ENCODE measurements around the gene UCHL1.

The UCHL1 gene

DNA sequence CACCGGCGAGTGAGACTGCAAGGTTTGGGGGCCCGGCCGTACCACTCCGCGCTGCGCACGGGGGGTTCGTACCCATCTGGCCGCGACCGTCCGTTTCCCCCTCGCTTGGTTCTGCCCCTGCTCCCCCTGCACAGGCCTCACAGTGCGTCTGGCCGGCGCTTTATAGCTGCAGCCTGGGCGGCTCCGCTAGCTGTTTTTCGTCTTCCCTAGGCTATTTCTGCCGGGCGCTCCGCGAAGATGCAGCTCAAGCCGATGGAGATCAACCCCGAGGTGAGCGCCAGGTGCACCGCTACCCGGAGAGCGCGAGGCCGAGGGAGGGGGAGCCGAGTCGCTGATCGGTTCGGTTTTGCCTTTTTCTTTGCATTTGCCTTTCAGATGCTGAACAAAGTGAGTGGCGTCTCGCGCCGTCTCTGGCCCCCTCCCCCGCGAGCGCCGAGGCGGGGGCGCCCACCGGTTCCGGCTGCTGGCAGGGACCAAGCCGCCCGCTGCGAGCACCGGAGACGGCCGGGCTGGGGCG, at the start of gene UCHL1:
TSS of gene UCHL1 (plus strand) at position 189 of the 517 bp plus-strand sequence. CDS start at position 238, 49 bp downstream.
- no peak for DNase-seq (ENCODE audit: insufficient read length, low spot score)
- FAIRE-seq, result no peak

GRCh38 chr4:41207291-41207831, 49.4 kb upstream of the UCHL1 start:
- no peak for FAIRE-seq
- DNase-seq (ENCODE audit: insufficient read length, low spot score), result no peak

DNA sequence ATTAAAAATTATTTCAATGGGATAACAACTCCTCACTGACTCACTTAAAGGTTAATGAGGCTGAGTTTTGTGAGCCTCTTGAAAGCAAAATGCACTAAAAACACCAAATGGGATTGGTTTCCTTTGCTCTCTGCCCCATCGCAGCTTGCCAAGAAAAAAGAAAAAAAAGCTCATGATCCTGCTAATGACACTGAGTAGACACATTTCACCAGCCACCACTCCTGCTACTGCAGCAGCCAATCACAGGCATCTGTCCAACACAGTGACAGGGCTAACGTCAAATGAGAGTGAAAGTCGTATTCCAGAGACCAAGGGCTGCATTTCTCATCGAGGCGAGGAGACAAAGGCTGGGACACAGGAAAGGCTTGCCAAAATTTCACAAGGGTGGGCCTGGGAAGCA, 47.5 kb upstream of the UCHL1 start:
- DNase-seq (ENCODE audit: insufficient read length, low spot score) (no peak), FAIRE-seq (no peak)

DNA sequence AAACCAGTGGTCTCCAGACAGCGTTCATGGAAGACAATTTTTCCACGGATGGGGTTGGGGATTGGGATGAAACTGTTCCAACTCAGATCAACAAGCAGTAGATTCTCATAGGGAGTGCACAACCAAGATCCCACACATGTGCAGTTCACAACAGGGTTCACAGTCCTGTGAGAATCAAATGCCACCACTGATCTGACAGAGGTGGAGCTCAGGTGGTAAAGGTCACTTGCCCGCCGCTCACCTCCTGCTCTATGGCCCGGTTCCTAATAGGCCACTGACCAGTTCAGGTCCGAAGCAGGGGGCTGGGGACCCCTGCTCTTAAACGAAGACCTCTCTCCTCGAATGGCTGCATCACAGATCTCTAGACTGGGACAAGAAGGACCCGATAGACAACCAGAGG, 46.8 kb upstream of the UCHL1 start:
- FAIRE-seq (no peak), DNase-seq (ENCODE audit: insufficient read length, low spot score) (no peak)

- FAIRE-seq (no peak), DNase-seq (ENCODE audit: insufficient read length, low spot score) (no peak)
These were observed 44.6 kb upstream of the UCHL1 start for GRCh38 chr4:41211951-41212615.

DNA sequence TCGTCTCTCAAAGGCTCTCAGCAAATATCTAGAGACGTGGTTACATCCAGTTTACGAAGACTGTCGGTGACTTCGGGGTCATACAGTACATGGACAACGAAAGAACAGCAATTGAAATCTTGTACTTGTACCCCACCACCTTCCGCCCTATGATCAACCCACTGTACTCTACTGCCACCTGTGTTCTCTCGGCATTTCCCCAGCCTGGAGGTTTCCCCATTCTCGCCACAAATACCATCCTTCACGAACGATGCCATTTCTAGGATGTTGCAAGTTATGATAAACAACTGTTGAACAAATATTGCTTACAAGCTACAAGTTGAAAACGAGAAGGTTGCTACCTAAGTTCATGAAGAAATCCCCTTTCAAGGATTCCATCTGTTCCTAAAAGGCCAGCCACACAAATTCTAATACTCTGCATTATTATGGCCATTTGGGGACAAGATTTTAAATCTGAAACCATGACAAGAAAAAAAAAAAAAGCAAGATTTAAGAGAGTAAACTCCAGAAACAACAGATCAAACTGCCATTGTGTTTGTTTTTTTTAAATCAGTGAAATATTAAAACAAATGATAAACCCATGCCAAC, 44.0 kb upstream of the UCHL1 start:
- DNase-seq (ENCODE audit: insufficient read length, low spot score), result no peak
- peak; percentile 44 for FAIRE-seq

- no peak for FAIRE-seq
- no peak for DNase-seq (ENCODE audit: insufficient read length, low spot score)
These were observed 43.0 kb upstream of the UCHL1 start for GRCh38 chr4:41213625-41214135.

DNA sequence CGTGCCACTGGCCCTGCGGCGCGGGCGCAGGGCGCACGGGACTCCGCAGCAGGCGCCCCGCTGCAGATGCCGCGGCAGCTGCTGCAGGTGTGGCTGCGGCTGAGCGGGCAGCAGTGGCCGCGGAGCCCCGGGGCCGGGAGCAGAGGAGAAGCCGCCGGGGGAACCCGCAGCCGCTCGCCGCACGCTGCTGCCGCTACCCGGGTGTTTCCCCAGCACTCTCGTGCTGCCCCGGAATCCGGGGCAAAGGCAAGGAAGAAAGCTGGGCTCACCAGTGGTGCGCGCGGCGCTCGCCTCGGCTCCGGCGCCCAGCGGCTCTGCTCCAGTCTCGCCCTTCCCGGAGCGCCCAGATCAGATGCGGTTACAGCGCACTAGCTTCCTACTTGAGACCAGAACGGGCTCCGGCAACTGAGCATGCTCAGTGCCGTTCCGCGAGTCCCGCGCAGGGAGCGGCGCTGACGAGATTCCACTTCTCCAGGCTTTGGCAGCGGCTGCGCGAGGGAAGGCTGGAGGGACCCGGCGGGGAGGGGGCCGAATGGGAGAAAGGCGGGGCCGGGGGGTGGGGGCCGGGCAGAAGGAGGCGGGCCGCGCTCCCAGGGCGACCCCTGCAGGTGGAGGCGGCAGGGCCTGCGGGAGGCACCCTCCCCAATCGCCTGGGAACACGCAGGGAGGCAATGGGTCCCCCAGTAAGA, 42.4 kb upstream of the UCHL1 start, which contains the start of gene APBB2:
TSS of gene APBB2 (minus strand) at position 407 of the 689 bp plus-strand sequence. CDS start 181,288 bp downstream, outside the sequence.
- DNase-seq (ENCODE audit: insufficient read length, low spot score), result peak; percentile 71
- peak; percentile 42 for FAIRE-seq

DNA sequence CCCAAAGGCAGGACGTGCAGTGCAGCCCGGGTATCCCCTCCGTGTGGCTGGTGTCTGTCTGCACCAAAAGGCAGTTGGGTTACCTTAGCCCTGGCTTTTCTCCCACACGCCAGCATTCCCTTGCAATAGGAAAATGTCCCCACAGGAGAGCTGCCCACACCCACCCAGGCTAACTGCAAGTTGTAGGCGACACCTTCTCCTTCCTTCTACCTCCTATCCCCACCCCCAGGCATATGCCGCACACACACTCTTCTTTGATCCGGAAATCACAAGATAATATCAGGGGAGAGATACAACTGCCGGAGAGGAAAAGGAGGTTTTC, 41.9 kb upstream of the UCHL1 start:
- DNase-seq (ENCODE audit: insufficient read length, low spot score), result no peak
- no peak for FAIRE-seq

DNA sequence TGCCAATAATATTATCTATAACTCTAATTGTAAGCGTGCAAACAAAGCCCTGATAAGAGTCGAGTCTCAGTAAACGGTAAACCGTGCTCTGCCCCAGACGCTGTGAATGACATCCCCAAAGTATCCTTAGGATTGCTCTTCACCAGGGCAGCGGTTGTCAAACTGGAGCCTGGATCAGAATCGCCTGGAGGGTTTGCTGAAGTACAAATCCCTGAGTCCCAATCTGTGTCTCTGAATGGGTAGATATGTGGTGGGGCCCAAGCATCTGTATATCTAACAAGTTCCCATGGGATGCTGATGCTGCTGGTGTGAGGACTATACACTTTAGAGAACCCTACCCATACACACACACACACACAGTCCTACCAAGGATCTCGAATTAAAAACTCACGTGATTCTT, 41.6 kb upstream of the UCHL1 start:
- FAIRE-seq (no peak), DNase-seq (ENCODE audit: insufficient read length, low spot score) (no peak)

- DNase-seq (ENCODE audit: insufficient read length, low spot score) (no peak), FAIRE-seq (no peak)
These were observed 40.8 kb upstream of the UCHL1 start for GRCh38 chr4:41215969-41216293.

DNA sequence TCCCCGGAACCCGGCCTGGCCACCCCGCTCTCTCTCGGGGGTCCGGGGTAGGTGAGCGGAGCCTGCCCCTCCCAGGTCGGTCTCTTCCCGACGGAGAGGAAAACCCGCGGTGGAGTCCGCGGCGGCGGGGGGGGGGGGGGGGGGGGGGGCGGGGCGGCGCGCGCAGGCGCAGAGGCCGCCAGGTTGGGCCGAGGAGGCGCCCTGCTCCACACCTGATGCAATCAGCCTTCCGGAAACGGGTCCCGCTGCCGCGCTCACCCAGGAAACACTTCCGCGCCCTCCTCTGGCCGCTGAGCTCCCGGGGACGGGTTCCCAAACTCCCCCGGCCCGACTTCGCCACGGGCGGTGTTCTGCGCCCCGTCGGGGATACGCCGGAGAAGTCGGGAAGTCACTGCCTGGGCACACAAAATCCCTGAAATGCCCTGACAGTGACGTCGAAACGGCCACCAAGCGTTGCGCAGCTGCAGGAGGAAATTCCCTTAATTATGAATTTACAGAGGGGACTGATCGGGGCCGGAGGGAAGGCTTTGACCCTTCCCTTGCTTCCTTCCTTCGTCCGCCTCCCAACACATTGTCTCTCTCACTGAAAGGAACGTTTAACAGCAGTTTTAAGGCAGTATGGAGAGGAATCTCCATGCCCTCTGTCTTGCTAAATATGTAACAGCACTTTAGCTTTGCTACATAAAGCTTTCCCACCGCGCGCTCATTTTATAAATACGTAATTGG, 40.3 kb upstream of the UCHL1 start:
- DNase-seq (ENCODE audit: insufficient read length, low spot score) (peak; percentile 82), FAIRE-seq (peak; percentile 72)

DNA sequence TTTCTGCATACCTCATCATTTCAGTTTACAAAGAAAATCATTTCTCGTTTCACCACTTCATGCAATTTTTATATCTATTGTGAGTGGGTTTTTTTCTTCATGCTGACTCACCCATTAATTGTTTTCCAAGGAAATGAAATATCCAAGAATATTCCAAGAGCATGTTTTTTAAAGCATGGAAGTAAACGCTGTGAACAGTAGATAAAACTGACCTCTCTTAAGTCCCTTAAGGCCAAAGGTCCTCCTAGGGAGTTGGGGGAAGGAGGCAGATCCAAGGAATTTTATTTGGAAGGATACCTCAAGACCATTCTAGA, 39.8 kb upstream of the UCHL1 start:
- FAIRE-seq, result no peak
- DNase-seq (ENCODE audit: insufficient read length, low spot score), result no peak

DNA sequence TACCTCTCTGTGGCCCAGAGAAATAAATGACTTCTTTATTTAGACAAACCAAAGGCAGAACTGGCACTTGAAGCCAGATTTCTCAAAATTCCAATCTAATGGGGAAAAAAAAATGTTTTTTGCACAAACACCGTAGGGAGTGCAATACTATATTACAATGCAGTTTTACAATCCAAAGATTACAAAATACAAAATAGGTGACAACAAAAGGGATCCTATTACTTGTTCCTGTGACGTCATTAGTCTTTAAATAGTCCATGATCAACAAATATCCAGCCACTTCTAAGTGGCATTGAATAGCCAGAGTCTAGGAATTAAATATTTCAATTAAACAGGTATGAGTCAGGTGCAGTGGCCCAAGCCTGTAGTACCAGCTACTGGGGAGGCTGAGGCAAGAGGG, 39.4 kb upstream of the UCHL1 start:
- FAIRE-seq (no peak), DNase-seq (ENCODE audit: insufficient read length, low spot score) (no peak)

GRCh38 chr4:41218703-41219102, 38.0 kb upstream of the UCHL1 start:
- FAIRE-seq (no peak), DNase-seq (ENCODE audit: insufficient read length, low spot score) (no peak)

DNA sequence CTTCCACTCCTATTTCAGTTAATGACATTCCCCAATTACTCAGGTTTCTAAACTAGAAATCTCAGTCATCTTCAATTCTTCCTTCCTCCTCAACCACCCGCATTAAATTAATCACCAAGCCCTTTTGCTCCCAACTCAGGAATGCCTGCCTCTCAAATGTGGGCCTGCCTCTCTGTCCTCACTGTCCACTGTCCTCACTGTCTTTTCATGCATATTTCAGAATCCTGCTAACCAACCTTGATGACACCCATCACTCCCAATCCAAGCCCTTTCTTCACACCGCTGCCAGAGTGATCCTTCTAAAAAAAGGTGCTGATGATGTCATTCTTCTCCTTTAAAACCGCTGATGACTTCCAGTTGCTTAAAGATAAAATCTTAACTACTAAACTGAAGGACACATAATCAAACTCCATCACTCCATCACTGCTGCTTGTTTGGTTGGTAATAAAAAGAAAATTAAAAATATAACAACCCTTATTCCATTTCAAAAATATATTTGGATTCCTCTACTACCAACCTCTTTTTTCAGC, 37.2 kb upstream of the UCHL1 start:
- FAIRE-seq, result no peak

DNA sequence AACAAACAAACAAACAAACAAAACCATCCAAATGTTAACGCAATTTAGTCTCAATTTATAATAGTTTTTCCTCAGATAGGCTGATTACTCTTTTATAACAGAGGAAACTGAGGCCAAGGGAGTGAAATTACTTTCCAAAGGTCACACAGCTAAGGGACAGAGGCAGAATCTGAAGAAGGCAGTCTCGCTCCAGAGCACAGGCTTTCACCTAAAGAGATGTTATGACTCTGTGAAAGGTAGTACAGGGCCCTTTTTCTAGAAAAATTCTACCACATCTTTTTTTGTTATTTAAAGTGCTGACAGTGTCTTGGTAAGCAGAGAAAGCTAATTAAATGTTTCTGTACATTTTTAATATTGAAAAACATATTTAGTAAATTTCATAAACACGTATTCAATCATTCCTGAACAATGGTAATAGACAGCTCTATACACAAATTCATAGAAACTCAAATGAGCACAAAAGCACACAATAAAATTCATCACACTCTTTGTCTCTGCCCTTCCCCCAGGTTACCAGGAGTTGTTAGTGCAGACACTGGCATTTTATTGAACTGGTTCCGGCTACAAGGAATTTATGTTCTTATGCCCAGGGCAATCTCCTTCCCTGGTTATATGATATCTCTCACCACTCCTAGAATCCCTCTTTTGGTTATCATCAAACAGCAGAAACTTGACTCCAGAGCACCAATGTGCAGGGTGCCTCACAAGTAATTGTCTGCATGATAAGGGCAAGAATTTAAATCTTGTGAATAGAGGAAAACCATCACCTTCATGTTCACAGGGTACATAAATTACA, 34.7 kb upstream of the UCHL1 start:
- FAIRE-seq (no peak), DNase-seq (ENCODE audit: insufficient read length, low spot score) (no peak)

More for the DNA sequence above, 37.2 kb upstream of the UCHL1 start:
- DNase-seq (ENCODE audit: insufficient read length, low spot score), result no peak

DNA sequence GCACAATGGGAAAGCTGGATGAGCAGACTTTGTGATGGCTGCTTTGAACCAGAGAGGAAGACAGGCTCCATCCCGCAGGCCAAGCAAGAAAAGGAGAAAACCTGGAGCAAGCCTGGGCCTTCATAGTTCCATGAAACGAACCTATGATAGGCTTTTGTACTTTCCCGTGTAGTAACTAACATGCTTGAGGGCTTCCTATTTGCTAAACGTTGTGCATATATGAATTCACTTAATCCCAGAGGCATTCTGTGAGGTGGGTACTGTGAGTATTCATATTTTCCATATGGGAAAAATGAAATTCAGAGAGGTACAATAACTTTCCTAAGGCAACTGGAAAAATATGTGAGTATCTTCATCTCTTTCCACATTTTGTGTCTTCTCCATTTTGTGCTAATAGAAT, 28.8 kb upstream of the UCHL1 start:
- DNase-seq (ENCODE audit: insufficient read length, low spot score) (no peak), FAIRE-seq (no peak)

DNA sequence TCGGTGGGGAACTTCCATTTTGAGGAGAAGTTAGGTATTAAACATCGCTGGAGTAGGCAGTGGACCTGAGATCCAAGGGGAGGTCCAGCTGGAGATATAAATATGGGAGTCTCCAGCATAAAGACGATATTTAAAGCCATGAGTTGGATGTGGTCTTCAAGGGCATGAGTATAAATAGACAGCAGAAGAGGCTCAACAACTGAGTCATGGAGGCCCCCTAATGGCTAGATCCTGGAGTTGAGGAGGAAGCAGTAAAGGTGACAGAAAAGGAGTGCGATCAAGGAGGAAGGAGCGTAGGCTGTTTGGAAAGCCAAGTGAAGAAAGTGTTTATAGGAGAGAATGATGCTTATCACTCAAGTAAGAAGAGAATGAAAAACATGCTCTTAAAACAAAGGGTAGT, 24.3 kb upstream of the UCHL1 start:
- FAIRE-seq, result no peak
- DNase-seq (ENCODE audit: insufficient read length, low spot score), result no peak

DNA sequence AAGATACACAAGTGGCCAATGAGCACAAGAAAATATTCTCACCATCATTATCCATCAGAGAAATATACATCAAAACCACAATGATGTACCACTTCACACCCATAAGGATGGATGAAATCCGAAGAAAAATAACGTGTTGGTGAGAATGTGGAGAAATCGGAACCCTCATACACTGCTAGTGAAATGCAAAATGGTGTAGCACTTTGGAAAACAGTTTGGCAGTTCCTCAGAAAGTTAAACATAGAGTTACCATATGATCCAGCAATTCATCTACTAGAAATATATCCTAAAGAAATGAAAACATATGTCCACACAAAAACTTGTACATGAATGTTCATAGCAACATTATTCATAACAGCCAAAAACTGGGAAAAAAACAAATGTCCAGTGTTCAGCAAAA, 23.9 kb upstream of the UCHL1 start:
- no peak for FAIRE-seq

More for the DNA sequence above, 23.9 kb upstream of the UCHL1 start:
- DNase-seq (ENCODE audit: insufficient read length, low spot score), result no peak

All from GM19239 (cell line).